ENCODE measurements around the gene EOLA2.
A peak's percentile ranks its signal among the peaks of the same experiment; 100 is the strongest.
"Not testable (repeated sequence)": the region's sequence is repeated elsewhere in the genome, so short reads cannot be mapped to it uniquely, and the experiment has no call there.

The EOLA2 gene

GRCh38 chrX:149938427-149938880, at the start of gene EOLA2:
Gene EOLA2, minus strand, starts transcription at chrX:149938491. Its CDS starts 4,617 bp downstream, at chrX:149933874.
- peak; percentile 88 to 89 for DNase-seq

GRCh38 chrX:149987613-149988012, 49.3 kb upstream of the EOLA2 start:
- DNase-seq = no peak

GRCh38 chrX:149984411-149984810, 46.1 kb upstream of the EOLA2 start:
- DNase-seq = no peak

- no peak for DNase-seq
Observed at GRCh38 chrX:149982310-149982709, 44.0 kb upstream of the EOLA2 start.

GRCh38 chrX:149979126-149979644, 40.9 kb upstream of the EOLA2 start:
- DNase-seq = no peak

- DNase-seq = peak; percentile 17 to 22
Observed at GRCh38 chrX:149962859-149963757, 24.8 kb upstream of the EOLA2 start.

- DNase-seq = no peak
Observed at GRCh38 chrX:149962010-149962409, 23.7 kb upstream of the EOLA2 start.

GRCh38 chrX:149961572-149961971, 23.3 kb upstream of the EOLA2 start:
- no peak for DNase-seq

GRCh38 chrX:149950681-149951080, 12.4 kb upstream of the EOLA2 start:
- no peak for DNase-seq

- DNase-seq = no peak
Observed at GRCh38 chrX:149949743-149950436, 11.6 kb upstream of the EOLA2 start.

GRCh38 chrX:149948016-149948415, 9.7 kb upstream of the EOLA2 start:
- no peak for DNase-seq

- DNase-seq = not testable (repeated sequence)
Observed at GRCh38 chrX:149946932-149947331, 8.6 kb upstream of the EOLA2 start.

- DNase-seq = not testable (repeated sequence)
Observed at GRCh38 chrX:149945820-149946219, 7.5 kb upstream of the EOLA2 start.

GRCh38 chrX:149945087-149945670, 6.9 kb upstream of the EOLA2 start:
- not testable (repeated sequence) for DNase-seq

GRCh38 chrX:149940674-149941024, 2.4 kb upstream of the EOLA2 start:
- DNase-seq = not testable (repeated sequence)

GRCh38 chrX:149939905-149940673, 1.8 kb upstream of the EOLA2 start:
- DNase-seq = peak; percentile 89 to 90

- no peak for DNase-seq
Observed at GRCh38 chrX:149939655-149939904, 1.3 kb upstream of the EOLA2 start.

GRCh38 chrX:149938881-149939654, 777 bp upstream of the EOLA2 start:
- DNase-seq = peak; percentile 88

- DNase-seq = peak in 1 of 2 donors; percentile 3
Observed at GRCh38 chrX:149937871-149938426, 342 bp downstream of the EOLA2 start.

- not testable (repeated sequence) for DNase-seq
Observed at GRCh38 chrX:149937328-149937727, 963 bp downstream of the EOLA2 start.

- not testable (repeated sequence) for DNase-seq
Observed at GRCh38 chrX:149933547-149933946, 4.7 kb downstream of the EOLA2 start.

GRCh38 chrX:149932970-149933369, 5.3 kb downstream of the EOLA2 start:
- DNase-seq = not testable (repeated sequence)

Data from stimulated activated CD4-positive, alpha-beta T cell treated with anti-CD3 and anti-CD28 coated beads, Interleukin-2, amount 100 ng/mL, for 24 hours (primary cell).